NT2/D1 (cell line): ENCODE results near the gene HSPB1.

Source experiments
- DNase-seq: peaks from one replicate; pipeline ENCODE4 v3.0.0-alpha.2; 2011; ENCODE audit warnings: low read depth, low spot score
- H3K27me3 ChIP-seq: 2 replicates; pipeline ENCODE4 v1.6.0; 2011; ENCODE audit warnings: mild to moderate bottlenecking; ENCODE audit not compliant: insufficient read length, insufficient read depth
- H3K36me3 ChIP-seq: 2 replicates; pipeline ENCODE4 v1.6.1; 2011; ENCODE audit warnings: mild to moderate bottlenecking, low read length, mixed read lengths; ENCODE audit not compliant: insufficient read depth, insufficient read length
- H3K4me1 ChIP-seq: 2 replicates; pipeline ENCODE4 v1.5.1; 2011; ENCODE audit not compliant: insufficient read depth, insufficient read length
- H3K4me3 ChIP-seq: 2 replicates; pipeline ENCODE4 v1.5.1; 2011; ENCODE audit warnings: low read depth; ENCODE audit not compliant: insufficient read length
- H3K9ac ChIP-seq: 2 replicates; pipeline ENCODE4 v1.6.0; 2011; ENCODE audit warnings: low read depth; ENCODE audit not compliant: insufficient read length
- H3K9me3 ChIP-seq: 2 replicates; pipeline ENCODE4 v1.5.1; 2011; ENCODE audit warnings: mild to moderate bottlenecking, low read length; ENCODE audit not compliant: insufficient read depth
- SUZ12 ChIP-seq: IDR thresholded peaks from 2 replicates; pipeline ENCODE4 v1.6.1; 2011; ENCODE audit not compliant: insufficient read length, insufficient read depth; ENCODE audit errors: extremely low read depth
- YY1 ChIP-seq: IDR thresholded peaks from 2 replicates; pipeline ENCODE4 v1.6.1; 2011; ENCODE audit not compliant: insufficient read length, insufficient read depth
- ZNF274 ChIP-seq: IDR thresholded peaks from 2 replicates; pipeline ENCODE4 v1.6.1; 2011; ENCODE audit warnings: mild to moderate bottlenecking, low read depth, low read length

The HSPB1 gene

GRCh38 chr7:76272142-76272541 lies 30.3 kb upstream of the HSPB1 start:
- Histone ChIP-seq H3K4me1 (peaks cover 13% of the 10 kb centered on the region), H3K9ac (no peak overlapping the region), H3K36me3 (no peaks in the 10 kb centered on the region), H3K27me3 (peaks cover 3% of the 10 kb centered on the region), H3K4me3 (no peak overlapping the region), H3K9me3 (no peaks in the 10 kb centered on the region)
- no peak for DNase-seq
- no peak for TF ChIP-seq SUZ12
- no peak for TF ChIP-seq YY1
- no peak for TF ChIP-seq ZNF274

GRCh38 chr7:76272851-76273497 lies 29.5 kb upstream of the HSPB1 start:
- Histone ChIP-seq H3K9ac (peak overlapping the region; percentile 22), H3K4me3 (no peak overlapping the region), H3K4me1 (peaks cover 10% of the 10 kb centered on the region), H3K36me3 (no peaks in the 10 kb centered on the region), H3K27me3 (no peaks in the 10 kb centered on the region), H3K9me3 (no peaks in the 10 kb centered on the region)
- no peak for TF ChIP-seq YY1
- no peak for TF ChIP-seq SUZ12
- TF ChIP-seq ZNF274, result no peak
- DNase-seq, result no peak

- Histone ChIP-seq H3K4me3 (no peak overlapping the region), H3K9me3 (peaks cover under 1% of the 10 kb centered on the region; the same call in 1 of the 2 replicates), H3K27me3 (peaks cover 2% of the 10 kb centered on the region), H3K9ac (peak overlapping the region; percentile 22), H3K4me1 (peaks cover 8% of the 10 kb centered on the region), H3K36me3 (no peaks in the 10 kb centered on the region)
- TF ChIP-seq SUZ12 (no peak), YY1 (no peak), ZNF274 (no peak)
- DNase-seq, result no peak
These were observed 29.0 kb upstream of the HSPB1 start for GRCh38 chr7:76273503-76273902.

- Histone ChIP-seq H3K9me3 (peaks cover 4% of the 10 kb centered on the region; the same call in 1 of the 2 replicates), H3K4me1 (no peaks in the 10 kb centered on the region), H3K36me3 (no peaks in the 10 kb centered on the region), H3K9ac (no peak overlapping the region), H3K4me3 (no peak overlapping the region), H3K27me3 (peaks cover 43% of the 10 kb centered on the region)
- TF ChIP-seq SUZ12, result no peak
- TF ChIP-seq YY1, result no peak
- TF ChIP-seq ZNF274, result no peak
- DNase-seq, result no peak
These were observed 23.9 kb upstream of the HSPB1 start for GRCh38 chr7:76278540-76278939.

- H3K36me3 ChIP-seq, result no peaks in the 10 kb centered on the region
- H3K9me3 ChIP-seq, result peaks cover 4% of the 10 kb centered on the region; the same call in 1 of the 2 replicates
- peaks cover 53% of the 10 kb centered on the region for H3K27me3 ChIP-seq
- peak overlapping the region; percentile 36 for H3K9ac ChIP-seq
- TF ChIP-seq SUZ12, result no peak
- TF ChIP-seq YY1, result no peak
- no peak for TF ChIP-seq ZNF274
- DNase-seq, result no peak
- H3K4me1 ChIP-seq, result peaks cover 3% of the 10 kb centered on the region
- no peak overlapping the region for H3K4me3 ChIP-seq
These were observed 22.1 kb upstream of the HSPB1 start for GRCh38 chr7:76280408-76280807.

- H3K9ac ChIP-seq, result peak overlapping the region; percentile 66
- no peak for TF ChIP-seq SUZ12
- no peak for TF ChIP-seq YY1
- TF ChIP-seq ZNF274, result no peak
- no peak for DNase-seq
- peaks cover 3% of the 10 kb centered on the region for H3K4me1 ChIP-seq
- H3K4me3 ChIP-seq, result peak overlapping the region; percentile 48
- peaks cover 4% of the 10 kb centered on the region for H3K36me3 ChIP-seq
- peaks cover 53% of the 10 kb centered on the region for H3K27me3 ChIP-seq
- peaks cover 4% of the 10 kb centered on the region; the same call in 1 of the 2 replicates for H3K9me3 ChIP-seq
These were observed 21.3 kb upstream of the HSPB1 start for GRCh38 chr7:76281006-76281705.

- Histone ChIP-seq H3K4me1 (peaks cover 4% of the 10 kb centered on the region), H3K36me3 (peaks cover 6% of the 10 kb centered on the region), H3K27me3 (peaks cover 53% of the 10 kb centered on the region), H3K9ac (peak overlapping the region; percentile 63), H3K9me3 (peaks cover 4% of the 10 kb centered on the region; the same call in 1 of the 2 replicates), H3K4me3 (peak overlapping the region; percentile 48)
- DNase-seq, result no peak
- TF ChIP-seq ZNF274, result no peak
- TF ChIP-seq YY1, result no peak
- no peak for TF ChIP-seq SUZ12
These were observed 20.6 kb upstream of the HSPB1 start for GRCh38 chr7:76281706-76282343.
